Gastrocnemius medialis (tissue), 4 donors: ENCODE measurements around the gene ZNF750.

Source experiments
- CTCF ChIP-seq, 5 experiments: fragments of 450-650 bp in 3 of 5; fragments of 200-600 bp in 2 of 5; sonication (generic) in 2 of 5; IDR thresholded peaks in 4 of 5; conservative IDR thresholded peaks in 1 of 5; 1 replicate in 4 of 5; 2 replicates in 1 of 5; pipeline ENCODE4 v1.5.1; 2016 to 2019; ENCODE audit warnings: antibody characterized with exemption in 5 of 5, mild to moderate bottlenecking in 3 of 5, moderate library complexity in 3 of 5
- POLR2A ChIP-seq, 2 donors: fragments of 450-650 bp; IDR thresholded peaks; one replicate each; pipeline ENCODE4 v1.6.1; 2017; ENCODE audit warnings: antibody characterized with exemption in 2 of 2, mild to moderate bottlenecking in 2 of 2, moderate library complexity in 2 of 2

- no peak for TF ChIP-seq POLR2A (IDR thresholded peaks at IDR 0.05)
- TF ChIP-seq CTCF (IDR thresholded peaks at IDR 0.05 in 4 of 5, conservative IDR thresholded peaks at IDR 0.05 in 1 of 5), result no peak
Observed at GRCh38 chr17:82800885-82801284, 38.9 kb downstream of the ZNF750 start.
